PC-3 (cell line): ENCODE data around the gene SV2C.

ENCODE experiments used
- CTCF ChIP-seq: fragments of 300-600 bp; sonication (generic); conservative IDR thresholded peaks from 2 replicates; pipeline ENCODE4 v1.5.1; 2017; ENCODE audit warnings: antibody characterized with exemption, low read depth, mild to moderate bottlenecking, low read length
- EZH2 ChIP-seq: fragments of 300-600 bp; sonication (generic); IDR thresholded peaks from one replicate; pipeline ENCODE4 v1.6.1; 2017; ENCODE audit warnings: antibody characterized with exemption, mild to moderate bottlenecking, low read length; ENCODE audit not compliant: unreplicated experiment

- TF ChIP-seq CTCF (no peak), EZH2 (no peak)
Measured at GRCh38 chr5:76363352-76364225, 280.4 kb downstream of the SV2C start.
